Measurements from ENCODE around the gene CENPP. TPM values are rescaled to one million over a fixed set of nuclear protein-coding genes. Genes with fewer than 3 reads are reported as not detected.

CENPP gene
- total RNA-seq, 1 donor from 2014 or later, result 5.4 TPM

DNA sequence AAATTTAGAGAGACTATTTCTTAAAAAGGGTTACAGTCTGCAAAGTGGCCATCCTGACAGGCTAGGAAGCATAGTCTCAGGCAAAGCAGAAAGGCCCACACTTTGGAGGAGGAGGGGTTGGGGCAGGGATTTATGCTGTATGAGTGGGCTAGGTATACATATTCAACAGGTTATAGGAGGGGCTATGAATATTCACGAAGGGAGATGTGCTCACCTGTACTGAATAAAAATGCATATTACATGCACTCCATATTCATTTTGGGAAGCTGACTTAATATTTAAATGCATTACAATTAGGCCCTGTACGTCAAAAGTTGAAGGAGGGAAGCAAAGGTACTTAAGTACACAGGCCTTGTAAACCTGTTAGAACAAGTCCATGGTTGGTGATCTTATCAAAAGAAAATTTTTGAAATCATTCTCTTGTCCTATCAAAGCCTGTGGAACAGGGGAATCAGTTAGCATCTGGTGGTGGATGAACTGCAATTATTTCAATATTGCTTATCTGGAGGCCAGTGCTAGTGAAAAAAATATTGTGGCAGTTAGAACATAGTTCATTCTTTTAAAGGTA is 1.6 kb downstream of the CENPP start:
- no peak overlapping the region for H3K27ac ChIP-seq (replicated peaks)
- no peak for DNase-seq
- H3K4me3 ChIP-seq, result no peak overlapping the region
- H3K27me3 ChIP-seq (ENCODE audit: low read depth), result no peaks in the 10 kb centered on the region
- peaks cover 10% of the 10 kb centered on the region for H3K36me3 ChIP-seq
- no peaks in the 10 kb centered on the region for H3K9me3 ChIP-seq (replicated peaks)
- TF ChIP-seq, protein P1, sequence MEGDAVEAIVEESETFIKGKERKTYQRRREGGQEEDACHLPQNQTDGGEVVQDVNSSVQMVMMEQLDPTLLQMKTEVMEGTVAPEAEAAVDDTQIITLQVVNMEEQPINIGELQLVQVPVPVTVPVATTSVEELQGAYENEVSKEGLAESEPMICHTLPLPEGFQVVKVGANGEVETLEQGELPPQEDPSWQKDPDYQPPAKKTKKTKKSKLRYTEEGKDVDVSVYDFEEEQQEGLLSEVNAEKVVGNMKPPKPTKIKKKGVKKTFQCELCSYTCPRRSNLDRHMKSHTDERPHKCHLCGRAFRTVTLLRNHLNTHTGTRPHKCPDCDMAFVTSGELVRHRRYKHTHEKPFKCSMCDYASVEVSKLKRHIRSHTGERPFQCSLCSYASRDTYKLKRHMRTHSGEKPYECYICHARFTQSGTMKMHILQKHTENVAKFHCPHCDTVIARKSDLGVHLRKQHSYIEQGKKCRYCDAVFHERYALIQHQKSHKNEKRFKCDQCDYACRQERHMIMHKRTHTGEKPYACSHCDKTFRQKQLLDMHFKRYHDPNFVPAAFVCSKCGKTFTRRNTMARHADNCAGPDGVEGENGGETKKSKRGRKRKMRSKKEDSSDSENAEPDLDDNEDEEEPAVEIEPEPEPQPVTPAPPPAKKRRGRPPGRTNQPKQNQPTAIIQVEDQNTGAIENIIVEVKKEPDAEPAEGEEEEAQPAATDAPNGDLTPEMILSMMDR (IDR thresholded peaks at IDR 0.05; ENCODE audit: borderline replicate concordance), result no peak
- H3K4me1 ChIP-seq, result peaks cover 40% of the 10 kb centered on the region
- intact Hi-C loops (cut with micrococcal nuclease), result loop anchor here (10.0 kb wide), 1 partner anchor 307 kb away; no protein-coding TSS in a partner anchor

DNA sequence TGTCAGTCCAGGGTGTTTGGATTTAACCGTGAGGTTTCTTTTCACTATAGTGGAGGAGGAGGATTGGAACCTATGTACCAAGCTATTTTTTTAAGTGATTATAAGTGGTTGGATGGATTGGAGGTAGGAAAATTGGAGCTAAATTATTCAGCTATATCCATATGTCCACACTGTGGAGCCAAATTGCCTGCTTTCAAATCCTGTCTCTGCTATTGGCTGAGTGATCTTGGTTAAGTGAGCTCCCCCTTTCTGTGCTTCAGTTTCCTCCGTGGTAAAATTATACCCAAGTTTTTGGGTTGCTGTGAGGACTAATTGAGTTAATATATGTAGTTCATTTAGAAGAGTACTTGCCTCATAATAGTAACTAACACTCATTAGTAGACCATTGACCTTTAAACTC is 2.5 kb downstream of the CENPP start:
- DNase-seq, result no peak
- Histone ChIP-seq H3K4me3 (no peak overlapping the region), H3K4me1 (peaks cover 40% of the 10 kb centered on the region), H3K36me3 (peaks cover 2% of the 10 kb centered on the region), H3K27me3 (ENCODE audit: low read depth) (no peaks in the 10 kb centered on the region), H3K9me3 (replicated peaks) (no peaks in the 10 kb centered on the region), H3K27ac (replicated peaks) (no peak overlapping the region)
- TF ChIP-seq, protein P1 (IDR thresholded peaks at IDR 0.05; ENCODE audit: borderline replicate concordance), result no peak
- intact Hi-C loops (cut with micrococcal nuclease), result loop anchor here (10.0 kb wide), 1 partner anchor 307 kb away; no protein-coding TSS in a partner anchor

DNA sequence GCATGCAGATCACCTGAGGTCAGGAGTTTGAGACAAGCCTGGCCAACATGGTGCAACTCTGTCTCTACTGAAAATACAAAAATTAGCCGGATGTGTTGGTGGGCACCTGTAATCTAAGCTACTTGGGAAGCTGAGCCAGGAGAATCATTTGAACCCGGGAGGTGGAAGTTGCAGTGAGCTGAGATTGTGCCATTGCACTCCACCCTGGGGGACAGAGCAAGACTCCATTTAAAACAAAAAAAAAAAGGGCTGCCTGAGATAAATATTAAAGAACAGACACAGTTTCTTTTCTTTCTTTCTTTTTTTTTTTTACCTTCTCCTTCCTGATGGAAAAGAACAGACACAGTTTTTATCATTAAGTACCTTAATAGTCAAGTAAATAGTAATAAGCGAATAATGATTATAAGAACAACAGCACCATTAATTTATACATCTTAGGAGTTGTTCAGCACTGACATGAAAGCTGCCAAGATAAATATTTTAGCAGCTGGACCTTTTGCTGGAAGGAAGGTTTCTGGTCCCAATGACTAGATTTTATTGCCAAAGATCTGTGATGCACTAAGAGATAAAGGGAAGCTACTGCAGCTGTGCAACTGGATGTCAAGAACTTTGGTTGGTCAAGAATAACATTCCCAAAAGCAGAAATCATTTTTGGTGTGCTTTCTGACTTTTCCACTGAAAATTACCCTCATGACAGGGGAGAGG is 7.0 kb downstream of the CENPP start:
- H3K4me1 ChIP-seq, result peaks cover 13% of the 10 kb centered on the region
- DNase-seq, result peak; percentile 42
- H3K36me3 ChIP-seq, result peaks cover 3% of the 10 kb centered on the region

DNA sequence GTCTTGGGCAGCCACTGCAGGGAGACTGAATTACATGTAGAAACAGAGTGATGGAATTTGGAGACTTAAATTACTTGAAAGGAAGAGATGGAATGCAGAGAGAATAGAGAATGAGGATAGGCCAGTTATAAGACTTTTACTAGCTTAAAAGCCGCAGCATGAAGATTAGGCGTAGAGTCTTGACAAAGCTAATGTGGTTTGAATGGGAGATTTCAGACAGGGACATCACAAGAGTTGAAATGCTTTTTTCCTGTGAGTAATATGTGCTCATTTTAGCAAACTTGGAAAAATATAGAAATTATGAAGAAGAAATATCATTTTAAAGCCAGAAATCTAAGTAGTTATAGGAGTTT is 7.5 kb downstream of the CENPP start:
- Histone ChIP-seq H3K27me3 (ENCODE audit: low read depth) (no peaks in the 10 kb centered on the region), H3K36me3 (peaks cover 9% of the 10 kb centered on the region), H3K4me3 (no peak overlapping the region), H3K4me1 (peaks cover 9% of the 10 kb centered on the region), H3K27ac (replicated peaks) (peak overlapping the region; percentile 76), H3K9me3 (replicated peaks) (no peaks in the 10 kb centered on the region)
- DNase-seq, result no peak
- intact Hi-C loops (cut with micrococcal nuclease), result no loop called here
- TF ChIP-seq, protein P1 (IDR thresholded peaks at IDR 0.05; ENCODE audit: borderline replicate concordance), result no peak

More for the DNA sequence above, 7.0 kb downstream of the CENPP start:
- intact Hi-C loops (cut with micrococcal nuclease), result no loop called here
- peak overlapping the region; percentile 76 for H3K27ac ChIP-seq (replicated peaks)
- H3K9me3 ChIP-seq (replicated peaks), result no peaks in the 10 kb centered on the region
- H3K27me3 ChIP-seq (ENCODE audit: low read depth), result no peaks in the 10 kb centered on the region
- H3K4me3 ChIP-seq, result no peak overlapping the region
- TF ChIP-seq, protein P1 (IDR thresholded peaks at IDR 0.05; ENCODE audit: borderline replicate concordance), result no peak

DNA sequence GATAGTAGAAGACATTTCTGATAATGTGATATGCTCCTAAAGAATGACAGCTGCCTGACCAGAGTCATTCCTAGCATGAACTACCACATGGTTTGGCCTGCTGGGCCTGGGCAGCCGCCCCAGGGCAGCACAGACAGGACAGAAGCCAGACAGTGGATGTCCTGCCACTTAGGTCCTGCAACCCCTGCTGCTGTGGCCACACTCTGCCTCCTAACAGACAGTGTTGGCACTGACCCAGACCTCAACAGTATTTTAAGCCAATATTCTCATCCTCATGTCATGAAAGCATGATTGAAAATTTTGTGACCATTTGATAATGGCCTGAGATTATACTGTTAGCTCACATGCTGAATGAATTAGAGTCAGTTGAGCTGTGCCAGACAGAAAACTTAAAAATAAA is 15.8 kb downstream of the CENPP start:
- Histone ChIP-seq H3K4me1 (no peaks in the 10 kb centered on the region), H3K9me3 (replicated peaks) (no peaks in the 10 kb centered on the region), H3K27ac (replicated peaks) (no peak overlapping the region), H3K27me3 (ENCODE audit: low read depth) (no peaks in the 10 kb centered on the region), H3K36me3 (peaks cover 24% of the 10 kb centered on the region), H3K4me3 (no peak overlapping the region)
- TF ChIP-seq, protein P1 (IDR thresholded peaks at IDR 0.05; ENCODE audit: borderline replicate concordance), result no peak
- intact Hi-C loops (cut with micrococcal nuclease), result no loop called here
- no peak for DNase-seq

All from left ventricle myocardium inferior (tissue), 1 donor.